GM12878 (cell line): ENCODE measurements around the gene CA5A. TPM values are rescaled to one million over a fixed set of nuclear protein-coding genes. Genes with fewer than 3 reads are reported as not detected.

Source experiments
- ATAC-seq: fragments of 200-7000 bp; cut with Tn5 transposase; 3 replicates; pipeline ENCODE4 v1.9.1; 2020; ENCODE audit warnings: mild to moderate bottlenecking, moderate library complexity
- BruUV-seq: library from RNA; stranded (reverse); fragments of 400-500 nt; replicated peaks from 2 replicates; lab custom pipeline; 2021; lab: Mats Ljungman, UMichigan
- CTCF ChIA-PET: fragments of 300-600 bp; sonication (Branson Sonifier 250); formaldehyde crosslinking; extraction: SDS; loops from one replicate; lab custom pipeline; 2021; ENCODE audit warnings: inconsistent platforms; lab: Yijun Ruan, JAX
- POLR2A ChIA-PET: fragments of 350-600 bp; formaldehyde crosslinking; extraction: SDS; loops from one replicate; lab custom pipeline; 2021; ENCODE audit warnings: inconsistent platforms; lab: Charles Lee
- RAD21 ChIA-PET: fragments of 300-600 bp; sonication (Branson Sonifier 250); formaldehyde crosslinking; loops from one replicate; lab custom pipeline; 2023; ENCODE audit warnings: antibody characterized with exemption; ENCODE audit not compliant: unreplicated experiment; lab: Charles Lee
- SMC1A ChIA-PET: fragments of 300-600 bp; sonication (Branson Sonifier 250); formaldehyde crosslinking; loops from one replicate; lab custom pipeline; 2023; ENCODE audit not compliant: unreplicated experiment, uncharacterized antibody; lab: Charles Lee
- DNase-seq: peaks from one replicate; pipeline ENCODE4 v3.0.0-alpha.2; 2011; ENCODE audit warnings: low read depth, low spot score
- FAIRE-seq: peaks from 3 replicates; lab custom pipeline; 2011; peaks lifted over from hg19 to GRCh38; lab: Jason Lieb, UNC
- H2AFZ ChIP-seq: 2 replicates; pipeline ENCODE4 v1.6.0; 2011; ENCODE audit warnings: low read depth, low read length, control low read depth; ENCODE audit not compliant: control insufficient read depth
- H3K27ac ChIP-seq: 2 replicates; pipeline ENCODE4 v1.5.1; 2011; ENCODE audit warnings: control low read depth; ENCODE audit not compliant: control insufficient read depth, insufficient read depth
- H3K27me3 ChIP-seq, 2 experiments: replicated peaks in 1 of 2; 2 replicates each; pipeline versions ENCODE4 v1.6.0 to v1.6.1; 2011; ENCODE audit warnings: low read length in 1 of 2; ENCODE audit not compliant: control insufficient read depth in 2 of 2, insufficient read depth in 2 of 2
- H3K36me3 ChIP-seq, 2 experiments: 2 replicates each; pipeline ENCODE4 v1.5.1; 2011; ENCODE audit warnings: low read length in 1 of 2; ENCODE audit not compliant: control insufficient read depth in 2 of 2, insufficient read depth in 2 of 2
- H3K4me1 ChIP-seq: 2 replicates; pipeline ENCODE4 v1.6.1; 2011; ENCODE audit warnings: mild to moderate bottlenecking, low read length, moderate library complexity, mixed read lengths; ENCODE audit not compliant: control insufficient read depth, insufficient read depth
- H3K4me2 ChIP-seq: 2 replicates; pipeline ENCODE4 v1.6.0; 2011; ENCODE audit warnings: control low read depth; ENCODE audit not compliant: control insufficient read depth, insufficient read depth
- H3K4me3 ChIP-seq: fragments of 200-600 bp; sonication (generic); 2 replicates; pipeline ENCODE4 v1.5.1; 2016
- H3K79me2 ChIP-seq: 2 replicates; pipeline ENCODE4 v1.6.0; 2011; ENCODE audit warnings: low read length; ENCODE audit not compliant: control insufficient read depth, insufficient read depth
- H3K9ac ChIP-seq: 2 replicates; pipeline ENCODE4 v1.8.0; 2011; ENCODE audit warnings: low read length, control low read depth, mixed read lengths; ENCODE audit not compliant: control insufficient read depth, insufficient read depth
- H3K9me3 ChIP-seq: replicated peaks from 3 replicates; pipeline ENCODE4 v1.5.1; 2011; ENCODE audit warnings: mild to moderate bottlenecking, low read length; ENCODE audit not compliant: control insufficient read depth, insufficient read depth
- H4K20me1 ChIP-seq: 2 replicates; pipeline ENCODE4 v1.6.0; 2011; ENCODE audit not compliant: control insufficient read depth, insufficient read depth
- CBFB ChIP-seq: IDR thresholded peaks from 2 replicates; pipeline ENCODE4 v1.6.1; 2016; ENCODE audit warnings: antibody characterized with exemption, low read depth
- ESRRA ChIP-seq: IDR thresholded peaks from 2 replicates; pipeline ENCODE4 v1.6.1; 2012; ENCODE audit warnings: mild to moderate bottlenecking, low read length, improper control_type of control experiment
- EZH2 ChIP-seq: IDR thresholded peaks from 2 replicates; pipeline ENCODE4 v1.6.1; 2012; ENCODE audit warnings: low read depth, mild to moderate bottlenecking, control low read depth, inconsistent platforms, low read length, borderline replicate concordance; ENCODE audit not compliant: control insufficient read depth
- PBX3 ChIP-seq: IDR thresholded peaks from 2 replicates; pipeline ENCODE4 v1.6.1; 2011; ENCODE audit warnings: mild to moderate bottlenecking, low read depth, low read length, moderate library complexity; ENCODE audit not compliant: insufficient replicate concordance
- PRDM15 ChIP-seq: fragments of 450-650 bp; formaldehyde crosslinking; IDR thresholded peaks from 2 replicates; pipeline ENCODE4 v1.4.0; 2020; ENCODE audit warnings: mild to moderate bottlenecking, moderate library complexity
- ZNF592 ChIP-seq: fragments of 450-650 bp; IDR thresholded peaks from 2 replicates; pipeline ENCODE4 v1.6.1; 2017; ENCODE audit warnings: mild to moderate bottlenecking, moderate library complexity
- ZNF622 ChIP-seq: fragments of 450-650 bp; IDR thresholded peaks from 2 replicates; pipeline ENCODE4 v1.6.1; 2017; ENCODE audit warnings: mild to moderate bottlenecking, inconsistent platforms
- WGBS: methylation state at CpG from one replicate; pipeline ENCODE4 v1.1.6; 2016; ENCODE audit warnings: low lambda C conversion rate; ENCODE audit not compliant: insufficient replicate concordance, insufficient coverage; ENCODE audit errors: missing lambda C conversion rate; 5-methylcytosine and 5-hydroxymethylcytosine counted together
- in situ Hi-C: fragments of 300-500 bp; cut with MboI; formaldehyde crosslinking; loops from 9 replicates; pipeline ENCODE4 v1.14.3; 2018; ENCODE audit warnings: mixed read lengths
- intact Hi-C: fragments of 100-400 bp; cut with micrococcal nuclease; formaldehyde crosslinking; loops from one replicate; pipeline ENCODE4 v1.14.2; 2022; ENCODE audit not compliant: unreplicated experiment
- polyA plus RNA-seq, 11 experiments: library from polyadenylated mRNA; depleted of rRNA in 4 of 11; unstranded in 6 of 11; stranded (reverse) in 5 of 11; fragments of >200 nt; fragmentation: Nextera tagmentation in 4 of 11; fragmentation: Illumina TruSeq in 1 of 11; extraction: Ambion mirVana in 4 of 11; extraction: Trizol in 1 of 11; gene quantifications; 1 replicate in 1 of 11; 2 replicates in 10 of 11; pipeline versions ENCODE4 v1.2.1 to v1.2.3, GENCODE V29; 2011 to 2016; ENCODE audit warnings: inconsistent platforms in 2 of 11, missing spikeins in 2 of 11, low read depth in 1 of 11
- total RNA-seq, 4 experiments: library from RNA; depleted of rRNA in 3 of 4; stranded (reverse); fragments of >200 nt in 3 of 4; fragmentation: Illumina TruSeq in 1 of 4; extraction: Trizol in 1 of 4; gene quantifications; 2 replicates each; pipeline versions ENCODE4 v1.2.1 to v1.2.3, GENCODE V29; 2013 to 2021
- TF ChIP-seq, protein P1 (sequence below): fragments of 450-650 bp; IDR thresholded peaks from 2 replicates; pipeline ENCODE4 v1.6.1; 2014; ENCODE audit warnings: mild to moderate bottlenecking
- TF ChIP-seq, protein P2 (sequence below): fragments of 450-650 bp; IDR thresholded peaks from 2 replicates; pipeline ENCODE4 v1.6.1; 2016; ENCODE audit warnings: mild to moderate bottlenecking

CA5A gene
- total and polyA plus RNA-seq, 10 of the 15 experiments (the other 5 are each of a cell fraction or from before 2014, with no cell fraction given), result not detected

GRCh38 chr16:87955302-87956097, 19.2 kb upstream of the CA5A start:
- ChIA-PET RAD21 (no interaction called here), POLR2A (no interaction called here), CTCF (interaction anchor here (1.0 kb wide), 1 partner anchor 79 kb away, joined by 3 read pairs; no protein-coding TSS in a partner anchor), SMC1A (interaction anchor here (1.7 kb wide), 1 partner anchor 176 kb away, joined by 4 read pairs; no protein-coding TSS in a partner anchor)
- Histone ChIP-seq H3K4me2 (peak overlapping the region; percentile 93), H3K4me3 (peak overlapping the region; percentile 56), H3K27me3 (no peaks in the 10 kb centered on the region), H3K9me3 (no peaks in the 10 kb centered on the region), H4K20me1 (no peaks in the 10 kb centered on the region), H3K4me1 (peaks cover 20% of the 10 kb centered on the region), H3K27ac (peak overlapping the region; percentile 81), H2AFZ (no peak overlapping the region), H3K36me3 (peaks cover 0 to 8% of the 10 kb centered on the region in 2 experiments; a peak in 2 of 4 replicates), H3K9ac (peak overlapping the region; percentile 68; the same call in 1 of the 2 replicates), H3K79me2 (peaks cover 81% of the 10 kb centered on the region)
- intact Hi-C loops (loop anchor here (5.0 to 10.0 kb wide), 2 partner anchors 89 to 482 kb away; no protein-coding TSS in a partner anchor), in situ Hi-C loops (loop anchor here (25.0 kb wide), 1 partner anchor 482 kb away; no protein-coding TSS in a partner anchor)
- DNase-seq, result no peak
- peak; percentile 38 for FAIRE-seq
- TSS peak; percentile 94 for BruUV-seq
- no peak for ATAC-seq
- 85% methylated on average over 18 of the region's 18 CpGs for WGBS
- TF ChIP-seq, protein P1, sequence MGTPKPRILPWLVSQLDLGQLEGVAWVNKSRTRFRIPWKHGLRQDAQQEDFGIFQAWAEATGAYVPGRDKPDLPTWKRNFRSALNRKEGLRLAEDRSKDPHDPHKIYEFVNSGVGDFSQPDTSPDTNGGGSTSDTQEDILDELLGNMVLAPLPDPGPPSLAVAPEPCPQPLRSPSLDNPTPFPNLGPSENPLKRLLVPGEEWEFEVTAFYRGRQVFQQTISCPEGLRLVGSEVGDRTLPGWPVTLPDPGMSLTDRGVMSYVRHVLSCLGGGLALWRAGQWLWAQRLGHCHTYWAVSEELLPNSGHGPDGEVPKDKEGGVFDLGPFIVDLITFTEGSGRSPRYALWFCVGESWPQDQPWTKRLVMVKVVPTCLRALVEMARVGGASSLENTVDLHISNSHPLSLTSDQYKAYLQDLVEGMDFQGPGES, result no peak
- TF ChIP-seq, protein P2, sequence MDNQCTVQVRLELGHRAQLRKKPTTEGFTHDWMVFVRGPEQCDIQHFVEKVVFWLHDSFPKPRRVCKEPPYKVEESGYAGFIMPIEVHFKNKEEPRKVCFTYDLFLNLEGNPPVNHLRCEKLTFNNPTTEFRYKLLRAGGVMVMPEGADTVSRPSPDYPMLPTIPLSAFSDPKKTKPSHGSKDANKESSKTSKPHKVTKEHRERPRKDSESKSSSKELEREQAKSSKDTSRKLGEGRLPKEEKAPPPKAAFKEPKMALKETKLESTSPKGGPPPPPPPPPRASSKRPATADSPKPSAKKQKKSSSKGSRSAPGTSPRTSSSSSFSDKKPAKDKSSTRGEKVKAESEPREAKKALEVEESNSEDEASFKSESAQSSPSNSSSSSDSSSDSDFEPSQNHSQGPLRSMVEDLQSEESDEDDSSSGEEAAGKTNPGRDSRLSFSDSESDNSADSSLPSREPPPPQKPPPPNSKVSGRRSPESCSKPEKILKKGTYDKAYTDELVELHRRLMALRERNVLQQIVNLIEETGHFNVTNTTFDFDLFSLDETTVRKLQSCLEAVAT, result no peak
- TF ChIP-seq ZNF622 (no peak), CBFB (no peak), ESRRA (no peak), ZNF592 (no peak), PBX3 (no peak), PRDM15 (no peak), EZH2 (no peak)
